IMR-90 (cell line): ENCODE data around the gene TMCC1. TPM values are rescaled to one million over a fixed set of nuclear protein-coding genes. Genes with fewer than 3 reads are reported as not detected.

Source experiments
- ATAC-seq: fragments of 200-7000 bp; cut with Tn5 transposase; 2 replicates; pipeline ENCODE4 v1.9.1; 2020; ENCODE audit warnings: low read depth, mild to moderate bottlenecking, moderate library complexity
- BruUV-seq: library from RNA; stranded (reverse); fragments of 400-500 nt; replicated peaks from 2 replicates; lab custom pipeline; 2021; lab: Mats Ljungman, UMichigan
- CTCF ChIA-PET: fragments of 300-600 bp; formaldehyde crosslinking; extraction: SDS; loops from one replicate; lab custom pipeline; 2021; ENCODE audit warnings: antibody characterized with exemption; lab: Yijun Ruan, JAX
- POLR2A ChIA-PET: fragments of 300-600 bp; sonication (Branson Sonifier 250); formaldehyde crosslinking; loops from one replicate; lab custom pipeline; 2022; ENCODE audit warnings: antibody characterized with exemption; ENCODE audit not compliant: unreplicated experiment; lab: Charles Lee
- DNase-seq: peaks from one replicate; pipeline ENCODE4 v3.0.0; 2013
- H2AFZ ChIP-seq: replicated peaks from 2 replicates; pipeline ENCODE3; 2013; ENCODE audit warnings: low read length, mild to moderate bottlenecking; ENCODE audit not compliant: poor library complexity
- H2AK5ac ChIP-seq: 2 replicates; pipeline ENCODE4 v1.6.1; 2013; ENCODE audit warnings: low read depth, low read length, inconsistent platforms
- H2AK9ac ChIP-seq: replicated peaks from 2 replicates; pipeline ENCODE3; 2013; ENCODE audit warnings: mild to moderate bottlenecking, low read depth, low read length, moderate library complexity; ENCODE audit not compliant: poor library complexity
- H2BK120ac ChIP-seq: 2 replicates; pipeline ENCODE4 v1.6.1; 2013; ENCODE audit warnings: low read depth, low read length, inconsistent platforms
- H2BK15ac ChIP-seq: 3 replicates; pipeline ENCODE4 v1.6.1; 2013; ENCODE audit warnings: low read depth, low read length, inconsistent platforms
- H2BK20ac ChIP-seq: 2 replicates; pipeline ENCODE4 v1.6.1; 2013; ENCODE audit warnings: low read depth, mild to moderate bottlenecking, inconsistent platforms, low read length, moderate library complexity
- H2BK5ac ChIP-seq: 2 replicates; pipeline ENCODE4 v1.6.1; 2013; ENCODE audit warnings: mild to moderate bottlenecking, low read depth, low read length, inconsistent platforms; ENCODE audit not compliant: poor library complexity, severe bottlenecking
- H3K14ac ChIP-seq: replicated peaks from 2 replicates; pipeline ENCODE4 v1.6.1; 2013; ENCODE audit warnings: low read depth, low read length, inconsistent platforms
- H3K18ac ChIP-seq: 2 replicates; pipeline ENCODE4 v1.6.1; 2013; ENCODE audit warnings: low read depth, low read length, control low read depth
- H3K23ac ChIP-seq: 2 replicates; pipeline ENCODE4 v1.6.1; 2013; ENCODE audit warnings: low read depth, low read length, inconsistent platforms
- H3K27ac ChIP-seq: 2 replicates; pipeline ENCODE4 v1.5.1; 2013; ENCODE audit warnings: mild to moderate bottlenecking, control low read depth, low read length; ENCODE audit not compliant: insufficient read depth
- H3K27me3 ChIP-seq: 2 replicates; pipeline ENCODE4 v1.6.1; 2013; ENCODE audit warnings: low read length; ENCODE audit not compliant: control insufficient read depth, insufficient read depth
- H3K36me3 ChIP-seq: 2 replicates; pipeline ENCODE4 v1.6.1; 2013; ENCODE audit warnings: low read length, mixed read lengths; ENCODE audit not compliant: control insufficient read depth, insufficient read depth
- H3K4ac ChIP-seq: 2 replicates; pipeline ENCODE4 v1.6.1; 2013; ENCODE audit warnings: low read depth, low read length, inconsistent platforms
- H3K4me1 ChIP-seq: 2 replicates; pipeline ENCODE4 v1.6.1; 2013; ENCODE audit warnings: low read length, mixed read lengths; ENCODE audit not compliant: control insufficient read depth, insufficient read depth
- H3K4me2 ChIP-seq: 2 replicates; pipeline ENCODE4 v1.6.1; 2013; ENCODE audit warnings: low read depth, mild to moderate bottlenecking, control low read depth, low read length, moderate library complexity
- H3K4me3 ChIP-seq: 2 replicates; pipeline ENCODE4 v1.5.1; 2013; ENCODE audit warnings: low read depth, mild to moderate bottlenecking, control low read depth, low read length, moderate library complexity; ENCODE audit not compliant: insufficient read depth
- H3K56ac ChIP-seq: 2 replicates; pipeline ENCODE4 v1.6.1; 2013; ENCODE audit warnings: low read length, inconsistent platforms; ENCODE audit not compliant: insufficient read depth; ENCODE audit errors: extremely low read depth
- H3K79me1 ChIP-seq, 2 experiments: 2 replicates each; pipeline ENCODE4 v1.6.1; 2013; ENCODE audit warnings: low read length in 2 of 2, inconsistent platforms in 1 of 2, low read depth in 1 of 2
- H3K9ac ChIP-seq: 2 replicates; pipeline ENCODE4 v1.6.1; 2013; ENCODE audit warnings: low read depth, low read length, control low read depth
- H3K9me1 ChIP-seq: 2 replicates; pipeline ENCODE4 v1.6.1; 2013; ENCODE audit warnings: low read length, inconsistent platforms; ENCODE audit not compliant: insufficient read depth
- H3K9me3 ChIP-seq: 2 replicates; pipeline ENCODE4 v1.6.1; 2013; ENCODE audit warnings: low read length; ENCODE audit not compliant: control insufficient read depth, insufficient read depth
- H4K20me1 ChIP-seq: 2 replicates; pipeline ENCODE4 v1.6.1; 2013; ENCODE audit warnings: low read length, inconsistent platforms; ENCODE audit not compliant: insufficient read depth
- H4K5ac ChIP-seq: 2 replicates; pipeline ENCODE4 v1.6.1; 2013; ENCODE audit warnings: mild to moderate bottlenecking, low read depth, low read length, control low read depth
- H4K8ac ChIP-seq, 2 experiments: 2 replicates each; pipeline ENCODE4 v1.6.1; 2013; ENCODE audit warnings: low read depth in 2 of 2, low read length in 2 of 2, control low read depth in 1 of 2, inconsistent platforms in 1 of 2
- H4K91ac ChIP-seq: 2 replicates; pipeline ENCODE4 v1.6.1; 2013; ENCODE audit warnings: low read depth, low read length, inconsistent platforms; ENCODE audit not compliant: insufficient read depth
- BHLHE40 ChIP-seq: fragments of 150-350 bp; IDR thresholded peaks from 2 replicates; pipeline ENCODE4 v1.6.1; 2016; ENCODE audit warnings: mild to moderate bottlenecking, low read depth, low read length
- MAFK ChIP-seq: IDR thresholded peaks from 2 replicates; pipeline ENCODE4 v1.6.1; 2012; ENCODE audit warnings: low read depth, low read length, improper control_type of control experiment
- RCOR1 ChIP-seq: IDR thresholded peaks from 2 replicates; pipeline ENCODE4 v1.6.1; 2012; ENCODE audit warnings: mild to moderate bottlenecking, low read length, improper control_type of control experiment; ENCODE audit not compliant: insufficient replicate concordance
- WGBS, 2 experiments: methylation state at CpG; one replicate each; pipeline versions ENCODE4 v1.1.5 to v1.1.7; 2013; ENCODE audit warnings: missing lambda C conversion rate in 2 of 2; ENCODE audit not compliant: insufficient read length in 1 of 2; ENCODE audit errors: extremely low coverage in 2 of 2; 5-methylcytosine and 5-hydroxymethylcytosine counted together
- dilution Hi-C: fragments of 300-500 bp; cut with HindIII; formaldehyde crosslinking; loops from one replicate; pipeline ENCODE4 v1.14.3; 2018; ENCODE audit warnings: low sequenced_read_pairs; ENCODE audit not compliant: unreplicated experiment
- in situ Hi-C: fragments of 300-500 bp; cut with MboI; formaldehyde crosslinking; loops from 3 replicates; pipeline ENCODE4 v1.14.3; 2019; ENCODE audit warnings: low sequenced_read_pairs, inconsistent platforms, mixed read lengths
- intact Hi-C: fragments of 100-400 bp; cut with micrococcal nuclease; formaldehyde crosslinking; loops from 2 replicates; pipeline ENCODE4 v1.10.0; 2022
- polyA plus RNA-seq, 3 experiments: library from polyadenylated mRNA; depleted of rRNA; stranded (reverse); fragments of >200 nt; gene quantifications; 2 replicates each; pipeline ENCODE4 v1.2.3, GENCODE V29; 2012; ENCODE audit warnings: low replicate concordance in 1 of 3
- total RNA-seq: library from RNA; depleted of rRNA; stranded (reverse); fragments of >200 nt; gene quantifications from 2 replicates; pipeline ENCODE4 v1.2.3, GENCODE V29; 2012

The TMCC1 gene
- total and polyA plus RNA-seq, 2 of the 4 experiments (the other 2 are of a cell fraction) = 5.0 to 7.3 TPM

- no peak for TF ChIP-seq BHLHE40
These were observed 272.5 kb downstream of the TMCC1 start (continued) for GRCh38 chr3:129620828-129621559.

- in situ Hi-C loops = loop anchor here (25.0 kb wide), 1 partner anchor 232 kb away; no protein-coding TSS in a partner anchor
- CTCF ChIA-PET = no interaction called here
- intact Hi-C loops = loop anchor here (10.0 kb wide), 1 partner anchor 385 kb away; no protein-coding TSS in a partner anchor
These were observed 273.8 kb downstream of the TMCC1 start for GRCh38 chr3:129619726-129620162.

More at GRCh38 chr3:129619726-129620162, 273.8 kb downstream of the TMCC1 start:
- no peak overlapping the region for H2BK5ac ChIP-seq
- DNase-seq (no peak), ATAC-seq (no peak)
- no peak overlapping the region for H2BK20ac ChIP-seq
- dilution Hi-C loops = no loop called here
- no peak overlapping the region for H2AK5ac ChIP-seq
- no peak overlapping the region for H3K9ac ChIP-seq
- POLR2A ChIA-PET = no interaction called here
- H3K18ac ChIP-seq = no peak overlapping the region
- TF ChIP-seq RCOR1 (no peak), MAFK (no peak), BHLHE40 (no peak)
- WGBS, 2 experiments = 88% methylated on average over 2 of the region's 6 CpGs; no CpG with 5 or more reads in 1 of the 2 experiments
- no peak overlapping the region for H4K91ac ChIP-seq
- H3K36me3 ChIP-seq = no peaks in the 10 kb centered on the region
- no peak overlapping the region for H3K27ac ChIP-seq
- no peak overlapping the region for H3K4me2 ChIP-seq
- H3K14ac ChIP-seq = no peak overlapping the region
- no peak overlapping the region for H3K23ac ChIP-seq
- peaks cover 3% of the 10 kb centered on the region for H3K4me1 ChIP-seq
- H2BK15ac ChIP-seq = no peak overlapping the region
- no peak overlapping the region for H2BK120ac ChIP-seq
- no peak overlapping the region for H2AK9ac ChIP-seq
- no peaks in the 10 kb centered on the region for H3K9me3 ChIP-seq
- H4K5ac ChIP-seq = no peak overlapping the region
- H4K8ac ChIP-seq = no peak overlapping the region
- peaks cover 6% of the 10 kb centered on the region for H3K9me1 ChIP-seq
- no peak overlapping the region for H3K4ac ChIP-seq
- no peaks in the 10 kb centered on the region for H3K27me3 ChIP-seq
- no peaks in the 10 kb centered on the region for H3K79me1 ChIP-seq
- H2AFZ ChIP-seq = no peak overlapping the region
- H4K20me1 ChIP-seq = no peaks in the 10 kb centered on the region
- BruUV-seq = no TSS peak
- H3K4me3 ChIP-seq = no peak overlapping the region
- H3K56ac ChIP-seq = no peak overlapping the region
